Choroid plexus epithelial cell (primary cell): Measurements from ENCODE around the gene PTPRU.

Source experiments
- DNase-seq: peaks from one replicate; pipeline ENCODE4 v3.0.0-alpha.2; 2010; ENCODE audit warnings: low read depth
- H3K4me3 ChIP-seq: 2 replicates; pipeline ENCODE4 v1.5.1; 2011; ENCODE audit warnings: low read depth, mild to moderate bottlenecking, control low read depth, low read length, moderate library complexity
- TF ChIP-seq, protein P1 (sequence below): conservative IDR thresholded peaks from 2 replicates; pipeline ENCODE4 v1.5.1; 2011; ENCODE audit warnings: low read depth, mild to moderate bottlenecking, control low read depth, inconsistent platforms, low read length, moderate library complexity

The PTPRU gene

DNA sequence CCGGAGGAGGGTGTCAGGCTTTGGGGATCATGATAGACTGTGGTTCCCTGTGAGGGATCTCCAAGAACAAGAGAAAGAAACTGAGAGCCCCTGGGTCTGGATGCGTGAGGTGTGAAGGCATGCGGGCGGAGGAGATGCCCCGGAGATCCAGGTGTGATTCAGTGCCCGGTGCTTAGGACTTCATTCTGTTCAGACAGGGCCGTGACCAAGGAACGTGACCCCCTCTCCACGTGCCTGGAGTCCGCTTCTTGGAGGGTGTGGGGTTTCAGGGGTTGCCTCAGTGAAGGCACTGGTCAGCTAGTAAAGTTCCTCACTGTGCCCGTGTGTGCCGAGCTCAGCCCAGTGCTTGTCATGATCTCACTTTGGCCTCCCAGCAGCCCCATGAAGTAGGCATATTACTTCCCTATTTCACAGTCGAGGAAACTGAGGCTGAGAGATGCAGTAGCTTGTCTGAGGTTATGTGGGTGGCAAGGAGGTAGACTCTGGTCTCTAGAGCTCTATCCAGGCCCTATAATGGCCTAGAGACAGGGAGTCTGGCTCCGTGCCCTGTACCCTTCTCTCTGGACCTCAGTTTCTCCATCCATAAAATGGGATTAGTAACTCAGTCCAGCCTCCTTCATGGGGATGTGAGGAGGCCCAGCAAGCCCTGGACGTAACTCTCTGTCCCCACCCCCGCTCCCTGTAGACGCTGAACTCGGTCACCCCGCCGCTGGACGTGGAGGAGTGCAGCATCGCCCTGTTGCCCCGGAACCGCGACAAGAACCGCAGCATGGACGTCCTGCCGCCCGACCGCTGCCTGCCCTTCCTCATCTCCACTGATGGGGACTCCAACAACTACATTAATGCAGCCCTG is 81.0 kb downstream of the PTPRU start:
- DNase-seq, result no peak
- no peak overlapping the region for H3K4me3 ChIP-seq
- TF ChIP-seq, protein P1, sequence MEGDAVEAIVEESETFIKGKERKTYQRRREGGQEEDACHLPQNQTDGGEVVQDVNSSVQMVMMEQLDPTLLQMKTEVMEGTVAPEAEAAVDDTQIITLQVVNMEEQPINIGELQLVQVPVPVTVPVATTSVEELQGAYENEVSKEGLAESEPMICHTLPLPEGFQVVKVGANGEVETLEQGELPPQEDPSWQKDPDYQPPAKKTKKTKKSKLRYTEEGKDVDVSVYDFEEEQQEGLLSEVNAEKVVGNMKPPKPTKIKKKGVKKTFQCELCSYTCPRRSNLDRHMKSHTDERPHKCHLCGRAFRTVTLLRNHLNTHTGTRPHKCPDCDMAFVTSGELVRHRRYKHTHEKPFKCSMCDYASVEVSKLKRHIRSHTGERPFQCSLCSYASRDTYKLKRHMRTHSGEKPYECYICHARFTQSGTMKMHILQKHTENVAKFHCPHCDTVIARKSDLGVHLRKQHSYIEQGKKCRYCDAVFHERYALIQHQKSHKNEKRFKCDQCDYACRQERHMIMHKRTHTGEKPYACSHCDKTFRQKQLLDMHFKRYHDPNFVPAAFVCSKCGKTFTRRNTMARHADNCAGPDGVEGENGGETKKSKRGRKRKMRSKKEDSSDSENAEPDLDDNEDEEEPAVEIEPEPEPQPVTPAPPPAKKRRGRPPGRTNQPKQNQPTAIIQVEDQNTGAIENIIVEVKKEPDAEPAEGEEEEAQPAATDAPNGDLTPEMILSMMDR, result no peak

DNA sequence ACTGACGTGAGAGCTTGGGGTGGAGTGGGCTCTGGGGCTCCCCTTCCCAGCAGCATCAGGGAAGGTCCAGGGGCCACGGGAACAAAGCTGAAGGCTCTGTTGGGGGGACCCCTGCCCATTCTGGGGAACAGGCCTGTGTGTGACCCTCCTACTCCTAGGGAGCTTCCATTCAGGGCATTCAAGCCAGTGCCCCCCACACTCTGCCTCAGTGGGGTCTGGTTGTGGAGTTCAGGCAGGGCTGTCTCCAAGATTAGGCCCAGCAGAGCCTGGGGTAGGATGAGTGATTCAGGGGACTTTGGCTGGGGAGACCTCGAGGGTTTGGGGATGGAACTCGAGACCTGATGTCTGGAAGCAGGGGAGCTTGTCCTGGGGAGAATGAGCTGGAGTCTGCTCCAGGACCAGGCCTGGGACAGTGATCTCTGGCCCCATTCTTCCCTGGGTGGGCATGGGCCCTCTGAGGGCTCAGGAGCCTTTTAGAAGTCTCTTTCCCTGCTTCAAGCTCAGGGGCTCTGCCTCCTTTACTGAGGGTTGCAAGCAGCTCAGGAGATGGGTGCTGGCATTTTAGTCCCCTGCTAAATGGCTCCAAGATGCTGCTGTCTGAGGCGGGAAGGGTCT is 81.7 kb downstream of the PTPRU start:
- TF ChIP-seq, protein P1, result no peak
- H3K4me3 ChIP-seq, result no peak overlapping the region
- DNase-seq, result no peak

DNA sequence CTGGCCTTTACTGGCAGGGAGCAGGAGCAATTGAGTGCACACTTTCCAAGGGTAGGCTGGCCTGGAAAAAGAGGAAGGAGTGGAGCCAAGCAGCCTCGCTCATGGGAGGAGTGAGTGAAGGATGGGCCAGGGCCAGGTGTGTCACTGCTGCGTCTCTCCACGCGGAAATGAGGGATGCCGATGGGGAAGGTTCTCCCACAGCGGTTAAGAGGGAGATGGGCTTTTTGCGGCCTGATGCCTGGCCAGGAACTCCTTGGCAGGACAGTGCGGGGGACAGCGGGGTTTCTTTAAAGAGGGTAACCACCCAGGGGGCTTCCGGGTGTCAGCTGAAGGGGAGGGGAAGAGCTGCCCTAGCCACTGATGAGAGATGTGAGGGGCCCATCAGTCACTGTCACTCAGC is 82.4 kb downstream of the PTPRU start:
- no peak overlapping the region for H3K4me3 ChIP-seq
- DNase-seq, result no peak
- TF ChIP-seq, protein P1, result no peak

DNA sequence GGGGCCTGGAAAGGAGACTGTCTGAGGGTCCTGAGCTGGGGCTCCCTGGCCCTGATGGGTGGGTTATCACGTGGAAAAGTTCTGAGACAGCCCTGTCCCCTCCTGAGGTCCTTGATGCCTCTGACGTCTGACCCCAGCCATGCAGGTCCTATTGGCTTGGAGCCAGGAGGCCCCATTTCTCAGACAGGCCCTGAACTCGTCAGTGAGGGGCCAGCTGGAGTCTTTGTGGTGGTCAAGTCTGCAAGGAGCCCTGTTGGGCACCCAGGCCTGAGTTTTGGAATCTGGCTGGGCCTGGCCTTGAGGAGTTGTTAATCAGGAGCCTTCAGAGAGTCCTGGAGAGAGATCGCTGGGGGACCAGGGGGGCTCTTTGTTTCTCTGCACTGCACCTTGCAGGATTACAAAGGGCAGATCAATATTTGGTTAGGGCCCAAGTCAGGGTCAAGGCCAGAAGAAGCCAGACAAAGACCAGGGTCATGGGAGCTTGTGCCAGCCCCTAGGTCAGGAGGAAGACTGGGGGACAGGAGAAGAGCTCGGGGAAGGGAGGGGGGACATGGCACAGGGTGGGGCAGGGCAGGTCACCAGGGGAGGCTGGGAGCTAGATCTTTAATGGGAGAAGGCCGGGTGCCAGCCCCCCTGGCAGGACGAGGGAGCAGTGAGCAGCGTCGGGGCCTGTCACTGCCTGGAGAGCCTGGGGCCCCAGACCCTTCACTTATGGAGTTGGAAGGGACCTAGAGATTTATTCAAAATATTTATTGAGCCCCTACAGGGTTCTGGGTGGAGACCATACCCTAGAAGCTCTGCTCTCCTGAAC is 83.2 kb downstream of the PTPRU start:
- TF ChIP-seq, protein P1, result no peak
- DNase-seq, result no peak
- H3K4me3 ChIP-seq, result no peak overlapping the region

DNA sequence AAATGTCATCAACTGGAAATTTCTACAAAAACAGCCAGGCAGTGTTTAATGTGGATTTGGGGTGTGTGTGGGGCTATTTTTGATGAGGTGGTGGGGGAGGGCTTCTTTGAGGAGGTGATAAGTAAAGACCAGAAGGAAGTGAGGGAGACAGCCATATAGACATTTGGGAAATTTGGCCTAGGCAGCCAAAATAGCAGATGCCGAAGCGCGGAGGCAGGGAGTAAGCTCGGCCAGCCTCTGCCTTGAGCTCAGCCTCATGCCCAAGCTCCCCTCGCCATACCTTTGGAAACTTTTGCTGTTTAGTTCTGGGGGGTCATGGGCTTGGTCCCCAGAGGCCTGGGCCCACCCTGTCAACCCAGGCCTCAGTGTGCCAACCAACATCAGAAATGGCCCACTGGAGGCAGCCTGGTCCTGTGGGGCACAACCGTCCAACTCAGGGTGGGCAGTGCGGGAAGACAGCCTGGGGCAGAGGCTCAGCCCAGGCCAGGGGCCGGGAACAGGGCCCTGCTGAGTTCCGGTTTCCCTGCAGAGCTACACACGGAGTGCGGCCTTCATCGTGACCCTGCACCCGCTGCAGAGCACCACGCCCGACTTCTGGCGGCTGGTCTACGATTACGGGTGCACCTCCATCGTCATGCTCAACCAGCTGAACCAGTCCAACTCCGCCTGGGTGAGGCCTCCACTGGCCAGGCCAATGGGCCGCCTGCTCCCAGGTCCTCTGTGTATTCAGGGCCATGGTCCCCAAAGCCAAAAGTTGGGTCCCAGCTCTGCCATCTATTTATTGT is 84.0 kb downstream of the PTPRU start:
- no peak overlapping the region for H3K4me3 ChIP-seq
- no peak for DNase-seq
- TF ChIP-seq, protein P1, result no peak

DNA sequence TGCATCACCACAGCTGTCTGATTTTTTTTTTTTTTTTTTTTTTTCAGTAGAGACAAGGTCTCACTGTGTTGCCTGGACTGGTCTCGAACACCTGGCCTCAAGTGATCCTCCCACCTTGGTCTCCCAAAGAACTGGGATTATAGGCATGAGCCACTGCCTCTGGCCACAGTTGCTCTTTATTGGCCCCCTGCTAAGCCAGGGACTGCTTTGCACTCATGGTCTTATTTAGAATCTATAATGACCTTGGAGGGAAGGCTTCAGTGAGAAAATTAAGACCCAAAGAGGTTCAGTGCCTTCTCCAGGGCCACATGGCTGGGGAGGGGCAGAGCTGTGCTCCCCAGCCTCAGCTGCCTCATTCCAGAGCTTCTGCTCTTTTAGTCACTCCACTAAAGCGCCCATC is 84.9 kb downstream of the PTPRU start:
- DNase-seq, result no peak
- H3K4me3 ChIP-seq, result no peak overlapping the region
- TF ChIP-seq, protein P1, result no peak
